ENCODE measurements around the gene TTC22.
"Not testable (repeated sequence)": the region's sequence is repeated elsewhere in the genome, so short reads cannot be mapped to it uniquely, and the experiment has no call there.

Gene TTC22

GRCh38 chr1:54782156-54782555, 19.0 kb downstream of the TTC22 start:
- in situ Hi-C loops (cut with HindIII; ENCODE audit: low sequenced_read_pairs) = no loop called here
- TF ChIP-seq CTCF (IDR thresholded peaks at IDR 0.05; ENCODE audit: low read depth, low read length, missing control alignments) = no peak

GRCh38 chr1:54781023-54781723, 19.9 kb downstream of the TTC22 start:
- no peak for TF ChIP-seq CTCF (IDR thresholded peaks at IDR 0.05; ENCODE audit: low read depth, low read length, missing control alignments)
- in situ Hi-C loops (cut with HindIII; ENCODE audit: low sequenced_read_pairs) = no loop called here
- no peak overlapping the region for H3K4me3 ChIP-seq (ENCODE audit: low read depth, low read length)
- no peak for DNase-seq (ENCODE audit: low read depth)

More at GRCh38 chr1:54782156-54782555, 19.0 kb downstream of the TTC22 start:
- no peak overlapping the region for H3K4me3 ChIP-seq (ENCODE audit: low read depth, low read length)
- DNase-seq (ENCODE audit: low read depth) = no peak

- no peak for DNase-seq (ENCODE audit: low read depth)
- no peak for TF ChIP-seq CTCF (IDR thresholded peaks at IDR 0.05; ENCODE audit: low read depth, low read length, missing control alignments)
- H3K4me3 ChIP-seq (ENCODE audit: low read depth, low read length) = no peak overlapping the region
- in situ Hi-C loops (cut with HindIII; ENCODE audit: low sequenced_read_pairs) = no loop called here
These were observed 23.7 kb downstream of the TTC22 start for GRCh38 chr1:54777431-54777830.

- in situ Hi-C loops (cut with HindIII; ENCODE audit: low sequenced_read_pairs) = no loop called here
- no peak overlapping the region for H3K4me3 ChIP-seq (ENCODE audit: low read depth, low read length)
- no peak for DNase-seq (ENCODE audit: low read depth)
- TF ChIP-seq CTCF (IDR thresholded peaks at IDR 0.05; ENCODE audit: low read depth, low read length, missing control alignments) = no peak
These were observed 24.1 kb downstream of the TTC22 start for GRCh38 chr1:54777011-54777410.

GRCh38 chr1:54775828-54776721, 25.0 kb downstream of the TTC22 start:
- DNase-seq (ENCODE audit: low read depth); H3K4me3 ChIP-seq (ENCODE audit: low read depth, low read length); in situ Hi-C loops (cut with HindIII; ENCODE audit: low sequenced_read_pairs): not testable (repeated sequence)

GRCh38 chr1:54774820-54775498, 26.2 kb downstream of the TTC22 start:
- DNase-seq (ENCODE audit: low read depth) = no peak
- H3K4me3 ChIP-seq (ENCODE audit: low read depth, low read length) = no peak overlapping the region
- in situ Hi-C loops (cut with HindIII; ENCODE audit: low sequenced_read_pairs) = no loop called here
- TF ChIP-seq CTCF (IDR thresholded peaks at IDR 0.05; ENCODE audit: low read depth, low read length, missing control alignments) = no peak

Data from astrocyte of the cerebellum (primary cell).